NOMO-1 treated with dmso at 0.1 percent for 144 hours (cell line): Measurements from ENCODE around the gene CCDC33.

Experiments
- DNase-seq: peaks from one replicate; lab custom pipeline; 2025; ENCODE audit not compliant: unreplicated experiment; lab: John Stamatoyannopoulos, UW

The CCDC33 gene

DNA sequence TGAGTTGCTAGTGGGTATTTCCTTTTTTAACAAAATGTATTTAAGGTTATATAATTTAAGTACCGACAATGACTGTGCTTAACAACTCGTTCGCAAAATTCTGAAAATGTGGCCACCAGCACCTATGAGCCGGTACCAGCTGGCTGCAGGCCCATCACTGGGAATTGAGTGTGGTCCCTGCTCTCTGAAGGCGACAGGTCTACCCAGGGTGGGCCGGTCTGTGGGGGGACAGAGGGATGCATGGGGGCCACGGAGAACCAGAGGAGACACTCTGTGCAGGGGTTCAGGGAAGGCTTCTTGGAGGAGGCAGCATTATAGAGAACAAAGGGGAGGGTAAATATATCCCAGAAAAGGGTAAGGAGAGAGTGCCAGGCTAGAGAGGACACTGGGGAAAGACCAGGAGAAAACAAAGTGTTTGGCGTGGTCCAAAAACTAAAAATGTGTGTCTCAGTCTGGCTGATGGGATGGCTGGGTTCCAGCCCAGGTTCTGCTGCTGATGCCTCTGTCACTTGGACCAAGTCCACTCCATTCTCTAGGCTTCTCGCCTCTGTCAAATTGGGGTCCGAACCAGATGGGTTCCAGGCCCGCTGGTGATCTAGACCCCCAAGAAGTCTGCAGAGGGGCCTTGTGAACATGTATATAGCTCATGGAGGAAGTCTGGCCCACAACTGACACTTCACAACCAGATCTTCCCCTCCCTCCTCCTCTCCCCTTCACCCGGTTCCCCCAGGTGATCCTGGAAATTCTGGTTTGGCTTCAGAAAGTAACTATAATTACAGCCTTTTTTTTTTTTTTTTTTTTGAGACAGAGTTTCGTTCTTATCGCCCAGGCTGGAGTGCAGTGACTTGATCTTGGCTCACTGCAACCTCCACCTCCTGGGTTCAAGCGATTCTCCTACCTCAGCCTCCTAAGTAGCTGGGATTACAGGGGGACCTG, 142.0 kb downstream of the CCDC33 start:
- no peak for DNase-seq

DNA sequence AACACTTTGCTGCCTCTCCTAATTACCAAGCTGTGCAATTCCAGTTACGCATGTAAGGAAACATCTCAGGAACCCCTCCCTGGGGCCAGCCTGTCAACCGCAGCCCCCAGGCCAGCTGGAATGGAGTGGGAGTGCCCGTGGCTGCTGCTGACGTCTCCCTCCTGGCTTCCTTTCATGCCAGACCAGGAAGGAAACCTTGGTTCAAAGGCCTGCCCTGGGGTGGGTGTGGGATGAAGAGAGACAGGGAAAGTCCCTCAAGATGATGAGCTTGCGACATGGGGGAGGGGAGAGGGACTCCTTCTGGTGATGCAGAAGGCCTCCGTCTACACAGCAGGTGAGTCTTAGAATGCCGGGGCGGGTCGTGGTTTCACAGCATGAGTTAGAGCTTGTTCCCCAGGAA, 142.7 kb downstream of the CCDC33 start:
- no peak for DNase-seq

DNA sequence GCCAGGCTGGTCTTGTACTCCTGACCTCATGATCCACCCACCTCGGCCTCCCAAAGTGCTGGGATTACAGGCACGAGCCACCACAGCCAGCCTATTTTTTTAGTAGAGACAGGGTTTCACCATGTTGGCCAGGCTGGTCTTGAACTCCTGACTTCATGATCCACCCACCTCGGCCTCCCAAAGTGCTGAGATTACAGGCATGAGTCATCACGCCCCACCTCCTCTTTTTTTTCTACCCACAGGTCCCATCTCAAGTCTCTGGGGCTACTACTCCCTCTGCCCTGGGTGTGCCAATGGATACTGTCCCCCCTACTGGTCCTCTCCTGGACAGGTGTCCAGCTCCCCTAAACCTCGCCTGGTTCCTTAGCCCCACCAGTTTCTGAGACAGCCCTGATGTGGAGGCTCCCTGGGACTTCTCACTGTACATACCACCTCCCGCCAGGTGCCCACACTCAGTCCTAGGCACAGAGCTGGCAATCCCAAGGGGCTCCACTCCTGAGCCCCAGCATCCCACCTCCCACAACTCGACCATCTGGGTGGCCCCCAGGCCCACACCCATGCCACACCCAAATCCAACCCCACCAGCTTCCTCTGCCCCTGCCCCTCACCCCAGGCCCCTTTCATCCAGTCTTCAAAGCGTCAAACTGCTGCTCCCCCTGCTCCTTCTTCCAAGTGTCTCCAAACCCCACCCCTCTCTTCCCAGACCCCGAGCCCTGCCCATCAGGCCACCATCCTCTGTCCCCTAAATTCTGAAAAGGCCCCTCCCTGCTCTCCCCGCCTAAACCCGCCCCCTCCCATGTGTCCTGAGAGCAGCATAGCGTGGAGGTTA, 144.4 kb downstream of the CCDC33 start:
- no peak for DNase-seq

DNA sequence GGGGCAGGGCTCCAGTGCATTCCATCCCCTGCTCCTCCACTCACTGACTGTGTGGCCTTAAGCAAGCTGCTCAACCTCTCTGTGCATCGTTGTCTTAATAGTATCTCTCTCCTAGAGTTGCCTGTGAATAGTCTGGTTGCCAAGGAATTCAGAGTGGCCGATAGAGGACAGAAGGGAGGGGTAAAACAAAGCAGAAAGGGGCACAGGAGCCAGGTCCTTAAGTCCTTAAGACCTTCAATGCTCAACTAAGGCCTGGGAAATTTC, 145.0 kb downstream of the CCDC33 start:
- DNase-seq = no peak

DNA sequence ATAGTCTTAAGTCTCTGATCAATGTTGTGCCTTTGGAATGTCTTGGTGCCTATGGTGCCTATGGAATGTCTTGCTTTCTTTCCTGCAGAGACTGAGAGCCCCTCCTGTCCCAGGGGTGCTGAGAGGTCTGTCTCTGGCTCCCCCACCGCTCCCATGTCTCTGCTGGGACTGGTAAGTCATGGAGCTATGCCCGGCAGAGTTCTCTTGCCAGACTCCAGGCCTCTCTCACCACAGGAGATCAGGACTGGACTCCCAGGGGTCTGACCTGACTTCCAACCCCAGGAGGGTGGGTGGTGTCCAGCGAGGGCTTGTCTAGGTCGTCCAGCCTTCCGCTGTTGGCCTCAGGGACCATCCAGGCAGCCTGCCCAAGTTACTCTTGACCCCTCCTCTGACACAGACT, 145.4 kb downstream of the CCDC33 start:
- no peak for DNase-seq

DNA sequence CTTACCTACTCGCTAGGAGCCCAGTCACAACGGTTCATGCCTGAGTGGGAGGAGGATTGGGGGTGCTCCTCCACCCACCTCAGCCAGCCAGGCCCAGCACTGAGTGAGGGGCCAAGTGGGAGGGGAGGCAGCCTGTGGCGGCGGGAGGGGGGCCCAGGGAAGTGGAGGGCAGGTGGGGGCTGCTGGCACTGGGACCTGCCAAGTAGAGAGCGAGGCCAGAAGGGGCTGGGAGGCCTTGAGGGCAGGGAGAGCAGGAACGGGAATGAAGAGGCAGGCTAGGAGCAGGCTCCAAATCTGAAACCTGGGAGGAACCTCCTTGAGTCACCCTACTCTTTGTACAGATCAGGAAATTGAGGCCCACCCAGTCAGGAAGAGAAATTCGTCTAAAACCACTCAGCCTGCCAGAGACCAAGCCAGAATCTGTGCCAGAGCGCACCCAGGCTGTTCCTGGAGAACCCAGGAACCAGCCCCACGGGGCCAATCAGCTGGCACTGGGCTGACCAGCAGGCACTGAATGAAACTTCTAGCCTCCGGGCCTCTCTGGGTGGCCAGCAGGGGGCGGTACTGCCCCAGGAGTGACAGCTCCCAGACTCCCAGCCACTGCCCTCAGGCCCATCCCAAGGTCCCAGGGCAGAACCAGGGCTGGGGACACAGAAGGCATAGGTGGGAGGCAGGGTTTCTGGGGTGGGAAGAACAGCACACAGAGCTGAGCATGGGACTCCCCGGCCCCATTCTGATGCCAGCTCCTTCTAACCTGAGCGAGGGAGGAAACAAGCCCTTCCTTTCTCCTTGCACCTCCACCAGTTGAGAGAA, 146.1 kb downstream of the CCDC33 start:
- DNase-seq = peak; percentile 57

DNA sequence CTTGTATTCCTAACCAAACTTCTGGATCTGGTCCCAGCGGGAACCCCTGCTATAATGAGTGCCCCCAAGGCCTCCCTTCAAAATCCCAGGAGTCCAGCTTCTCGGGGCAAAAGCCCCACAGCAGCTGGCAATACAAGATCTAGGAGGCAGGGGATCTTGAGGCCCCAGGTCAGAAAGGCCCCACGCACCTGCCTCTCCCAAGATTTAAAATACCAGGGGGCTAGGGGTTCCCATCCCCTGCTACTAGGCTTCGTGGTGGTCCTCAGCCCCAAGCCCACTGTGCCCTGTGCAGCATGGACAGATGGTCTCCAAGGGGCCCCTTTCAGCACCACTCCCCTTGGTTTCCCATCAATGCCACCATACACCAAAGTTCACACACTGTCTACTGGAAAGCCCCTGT, 147.2 kb downstream of the CCDC33 start:
- no peak for DNase-seq

DNA sequence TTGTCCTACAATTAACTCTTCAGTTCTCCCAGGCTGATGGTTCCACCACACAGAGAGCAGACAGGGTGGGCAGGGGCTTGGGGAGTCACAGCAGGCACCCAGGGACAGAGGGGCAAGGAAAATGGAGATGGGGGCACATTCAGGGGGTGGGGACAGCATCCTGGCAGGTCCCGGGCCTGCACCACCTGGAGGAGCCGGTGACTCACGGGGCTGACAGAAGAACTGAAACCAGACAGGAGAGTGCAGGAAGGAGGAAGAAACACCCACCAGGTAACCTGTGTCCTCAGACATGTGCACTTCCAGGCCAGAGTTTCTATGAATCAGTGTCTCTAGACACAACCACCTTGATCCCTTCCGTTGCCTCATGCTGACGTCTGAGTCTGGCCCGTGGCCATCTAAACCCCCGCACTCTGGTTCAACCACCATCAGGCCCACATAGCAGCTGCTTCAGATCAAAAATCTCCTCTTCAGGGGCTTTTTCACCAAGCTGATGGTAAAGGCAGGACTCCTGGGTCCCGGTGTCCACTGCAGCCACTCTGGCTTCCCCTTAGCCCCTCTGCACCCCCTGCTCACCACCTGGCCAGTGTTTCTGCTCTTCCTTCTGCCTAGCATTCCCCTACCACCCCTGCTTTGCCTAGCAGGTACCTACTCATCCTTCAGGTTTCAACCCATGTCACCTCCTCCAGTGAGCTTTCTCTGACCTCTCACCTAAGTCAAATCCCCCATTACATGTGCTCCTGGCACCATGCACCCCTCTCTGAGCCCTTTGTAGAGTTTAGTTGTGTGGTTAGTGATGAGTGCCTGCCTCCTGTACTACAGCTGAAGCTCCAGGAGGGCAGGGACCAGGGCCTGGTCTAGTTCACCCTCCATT, 147.8 kb downstream of the CCDC33 start:
- DNase-seq = no peak

DNA sequence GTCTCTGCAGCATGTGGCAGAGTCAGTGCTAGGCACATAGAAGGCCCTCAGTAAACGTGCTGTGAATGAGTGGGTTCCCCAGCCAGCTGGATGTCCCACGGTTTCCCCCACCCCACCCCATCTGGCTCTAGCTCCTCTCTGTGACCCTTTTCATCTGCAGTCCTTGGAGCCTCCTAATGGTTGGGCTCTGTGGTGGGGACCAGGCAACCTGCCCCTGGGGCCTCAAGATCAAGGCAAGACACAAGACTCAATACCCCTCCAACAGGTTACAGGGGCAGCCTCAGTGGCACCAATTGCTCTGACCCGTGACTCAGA, 148.4 kb downstream of the CCDC33 start:
- no peak for DNase-seq

DNA sequence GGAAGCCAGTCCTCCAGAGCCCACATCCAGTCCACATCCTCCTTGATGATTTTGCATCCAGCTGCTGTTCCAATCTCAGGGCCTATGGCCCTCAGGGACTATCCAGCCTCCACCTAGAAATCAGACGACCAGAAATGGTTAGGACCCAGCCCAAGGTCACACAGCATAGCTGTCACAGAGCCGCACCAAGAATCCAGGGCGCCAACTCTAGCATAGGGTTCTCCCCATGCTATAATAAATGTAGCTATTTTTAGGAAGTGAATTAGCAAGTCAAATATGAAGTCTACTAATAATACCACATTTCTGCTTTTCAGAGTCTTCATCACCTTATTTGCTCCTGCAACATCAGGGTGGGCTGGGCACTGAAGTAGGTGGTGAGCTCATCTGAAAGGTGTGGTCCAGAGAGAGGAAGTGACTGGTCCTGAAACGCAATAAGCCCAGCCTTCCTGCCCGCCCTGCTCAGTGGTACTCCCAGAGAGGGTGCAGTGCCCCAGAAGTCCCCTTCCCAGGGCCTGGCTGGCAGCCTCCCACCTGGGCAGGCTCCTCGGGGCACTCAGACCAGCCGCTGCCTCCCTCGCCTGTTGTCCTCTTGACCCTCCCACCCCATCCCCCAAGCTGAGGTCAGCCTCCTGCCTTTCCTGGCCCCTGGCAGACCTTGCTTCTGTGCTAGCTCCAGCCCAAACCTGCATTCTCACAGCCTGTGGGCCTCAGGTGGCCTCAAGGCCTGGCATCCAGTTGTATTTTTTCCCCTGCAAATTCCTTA, 148.9 kb downstream of the CCDC33 start:
- DNase-seq = peak; percentile 85

DNA sequence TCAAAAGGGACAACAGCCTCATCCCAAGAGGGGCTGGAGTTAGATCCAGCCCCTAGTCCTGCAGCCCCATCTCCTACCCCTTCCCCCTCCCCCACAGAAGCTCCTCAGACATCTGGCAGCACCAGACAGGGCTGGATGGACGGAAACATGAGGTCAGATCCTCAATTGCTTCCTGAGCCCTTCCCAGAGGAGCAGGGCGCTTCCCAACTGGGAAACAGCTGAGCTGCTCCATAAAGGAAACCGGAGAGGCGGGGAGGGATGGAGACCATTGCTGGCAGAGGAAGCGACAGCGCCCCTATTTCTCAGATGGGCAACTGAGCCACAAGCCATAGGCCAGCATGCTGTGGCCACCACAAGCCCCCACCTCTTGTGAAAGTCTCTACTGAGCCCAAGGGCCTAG, 149.6 kb downstream of the CCDC33 start:
- DNase-seq = no peak
